ENCODE data around the gene TWF2.
A peak's percentile ranks its signal among the peaks of the same experiment; 100 is the strongest.

Gene TWF2

DNA sequence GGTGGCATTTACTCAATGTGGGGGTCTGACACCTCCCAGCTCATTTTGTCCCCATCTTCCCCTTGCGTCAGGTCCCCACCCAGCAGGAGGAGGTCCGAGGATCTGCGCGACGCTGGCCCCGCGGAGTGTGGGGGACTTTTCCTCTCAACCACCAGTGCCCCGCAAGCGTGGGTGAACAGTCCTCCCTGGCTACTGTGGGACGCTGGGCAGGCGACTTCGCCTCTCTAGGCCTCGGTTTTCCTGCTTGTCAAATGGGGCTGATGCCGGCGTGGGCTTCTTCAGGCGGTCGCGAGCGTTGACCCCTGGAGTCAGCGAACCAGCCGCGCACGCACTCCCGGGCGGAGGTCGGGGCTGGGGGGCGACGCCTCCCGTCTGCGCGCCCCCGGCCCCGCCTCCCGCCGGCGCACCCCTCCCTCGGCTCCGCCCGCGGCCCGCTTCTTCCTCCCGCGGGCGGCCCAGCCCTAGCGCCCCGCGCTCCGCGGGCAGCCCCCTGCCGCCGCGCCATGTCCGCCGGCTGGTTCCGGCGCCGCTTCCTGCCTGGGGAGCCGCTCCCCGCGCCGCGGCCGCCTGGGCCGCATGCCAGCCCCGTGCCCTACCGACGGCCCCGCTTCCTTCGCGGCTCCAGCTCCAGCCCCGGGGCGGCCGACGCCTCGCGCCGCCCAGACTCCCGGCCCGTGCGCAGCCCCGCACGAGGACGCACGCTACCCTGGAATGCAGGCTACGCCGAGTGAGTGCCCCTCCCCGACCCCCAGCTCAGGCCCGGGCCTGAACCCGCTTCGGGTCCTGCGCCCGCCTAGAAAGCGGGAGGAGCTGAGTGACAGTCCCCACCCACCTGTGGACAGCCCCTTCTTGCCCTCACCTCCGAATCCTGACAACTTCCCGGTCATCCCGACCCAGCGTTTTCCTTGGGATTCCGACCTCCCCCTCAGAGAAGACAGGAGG is 6.6 kb upstream of the TWF2 start, which contains the start of gene PPM1M:
Gene PPM1M (plus strand): TSS at position 438 of the 942 bp plus-strand sequence. CDS start 66 bp downstream, at position 504.
- in situ Hi-C loops (cut with MboI; ENCODE audit: low sequenced_read_pairs, unreplicated experiment): no loop called here
- TF ChIP-seq, protein P1, sequence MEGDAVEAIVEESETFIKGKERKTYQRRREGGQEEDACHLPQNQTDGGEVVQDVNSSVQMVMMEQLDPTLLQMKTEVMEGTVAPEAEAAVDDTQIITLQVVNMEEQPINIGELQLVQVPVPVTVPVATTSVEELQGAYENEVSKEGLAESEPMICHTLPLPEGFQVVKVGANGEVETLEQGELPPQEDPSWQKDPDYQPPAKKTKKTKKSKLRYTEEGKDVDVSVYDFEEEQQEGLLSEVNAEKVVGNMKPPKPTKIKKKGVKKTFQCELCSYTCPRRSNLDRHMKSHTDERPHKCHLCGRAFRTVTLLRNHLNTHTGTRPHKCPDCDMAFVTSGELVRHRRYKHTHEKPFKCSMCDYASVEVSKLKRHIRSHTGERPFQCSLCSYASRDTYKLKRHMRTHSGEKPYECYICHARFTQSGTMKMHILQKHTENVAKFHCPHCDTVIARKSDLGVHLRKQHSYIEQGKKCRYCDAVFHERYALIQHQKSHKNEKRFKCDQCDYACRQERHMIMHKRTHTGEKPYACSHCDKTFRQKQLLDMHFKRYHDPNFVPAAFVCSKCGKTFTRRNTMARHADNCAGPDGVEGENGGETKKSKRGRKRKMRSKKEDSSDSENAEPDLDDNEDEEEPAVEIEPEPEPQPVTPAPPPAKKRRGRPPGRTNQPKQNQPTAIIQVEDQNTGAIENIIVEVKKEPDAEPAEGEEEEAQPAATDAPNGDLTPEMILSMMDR (IDR thresholded peaks at IDR 0.05; ENCODE audit: borderline replicate concordance, control extremely low read depth, extremely low read depth, insufficient read depth, missing control alignments): no peak
- DNase-seq (ENCODE audit: low spot score): peak; percentile 80

DNA sequence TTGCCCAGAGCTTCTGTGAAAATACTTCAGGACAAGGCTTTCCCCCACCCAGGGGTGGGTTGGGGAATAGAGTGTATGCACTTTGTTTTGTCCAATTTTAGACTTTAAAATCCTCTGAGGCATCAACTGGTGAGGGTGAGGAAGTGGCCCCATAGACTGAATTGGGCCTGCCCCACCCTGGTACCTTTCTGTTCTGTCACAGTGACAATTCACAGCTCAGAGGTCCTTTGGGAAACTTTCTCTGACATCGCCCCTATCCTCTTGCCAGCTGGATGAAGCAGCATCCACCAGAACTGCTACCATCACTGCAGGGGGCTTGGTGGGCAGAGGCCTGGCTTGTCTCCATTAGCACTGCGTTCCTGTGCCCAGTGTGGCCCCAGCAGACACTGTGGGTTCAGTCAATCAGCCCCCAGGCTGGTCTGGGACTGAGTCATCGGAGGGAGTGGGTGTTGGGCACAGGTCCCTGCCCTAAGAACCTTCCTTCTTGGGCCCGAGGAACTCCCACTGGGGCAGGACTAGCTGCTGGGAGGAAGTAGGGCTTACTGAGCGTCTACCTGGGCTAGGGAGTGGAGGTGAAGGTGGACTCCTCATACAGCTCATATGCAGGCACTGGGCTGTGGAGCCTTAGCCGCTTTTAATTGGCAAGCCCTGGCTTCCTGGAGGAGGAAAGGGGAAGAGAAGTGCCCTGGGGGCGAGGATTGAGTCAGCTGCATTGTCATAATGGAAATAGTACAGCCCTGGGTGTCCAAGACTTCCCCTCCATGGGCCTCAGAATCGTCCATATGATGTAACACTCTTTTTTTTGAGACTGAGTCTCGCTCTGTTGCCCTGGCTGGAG is 5.1 kb upstream of the TWF2 start:
- in situ Hi-C loops (cut with MboI; ENCODE audit: low sequenced_read_pairs, unreplicated experiment): no loop called here
- peak; percentile 81 for DNase-seq (ENCODE audit: low spot score)
- TF ChIP-seq, protein P1 (IDR thresholded peaks at IDR 0.05; ENCODE audit: borderline replicate concordance, control extremely low read depth, extremely low read depth, insufficient read depth, missing control alignments): no peak

DNA sequence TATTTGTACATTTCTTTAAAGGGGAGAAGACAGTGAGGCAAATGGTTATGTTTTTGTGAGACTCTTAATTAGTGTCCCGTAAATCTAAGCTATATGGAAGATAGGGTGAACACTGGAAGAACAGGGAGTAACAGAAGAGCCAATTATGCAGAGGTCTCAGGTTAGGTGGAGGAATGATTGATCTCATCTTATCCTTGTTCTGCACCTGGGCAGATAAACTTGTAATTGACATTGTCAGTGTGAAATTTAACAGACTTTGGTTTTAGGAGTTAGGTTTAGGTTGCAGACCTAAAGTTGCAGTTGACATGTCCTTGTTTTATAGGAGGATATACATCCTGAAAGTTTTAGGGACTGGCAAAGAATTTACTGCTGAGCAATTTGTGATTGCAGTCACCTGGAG is 3.1 kb upstream of the TWF2 start:
- in situ Hi-C loops (cut with MboI; ENCODE audit: low sequenced_read_pairs, unreplicated experiment): no loop called here
- TF ChIP-seq, protein P1 (IDR thresholded peaks at IDR 0.05; ENCODE audit: borderline replicate concordance, control extremely low read depth, extremely low read depth, insufficient read depth, missing control alignments): no peak
- DNase-seq (ENCODE audit: low spot score): no peak

DNA sequence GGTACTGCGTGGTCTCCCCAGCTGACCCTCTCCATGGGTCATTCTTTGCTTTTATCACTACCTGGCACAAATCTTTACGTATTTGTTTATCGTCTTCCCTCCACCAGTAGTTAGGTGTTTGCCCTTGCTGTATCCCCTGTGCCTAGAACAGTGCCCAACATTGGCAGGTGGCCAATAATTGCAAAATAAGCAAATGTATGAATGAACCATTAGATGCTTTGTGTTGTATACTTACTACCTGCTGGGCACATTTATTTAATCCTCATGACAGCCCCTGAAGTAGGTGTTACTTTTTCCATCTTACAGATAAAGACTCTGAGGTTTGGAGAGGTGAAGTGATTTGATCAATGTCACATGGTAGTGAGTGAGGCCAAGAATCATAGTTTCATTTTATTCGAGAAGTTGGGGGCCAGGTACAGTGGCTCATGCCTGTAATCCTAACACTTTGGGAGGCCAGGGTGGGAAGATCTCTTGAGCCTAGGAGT is 2.0 kb upstream of the TWF2 start:
- TF ChIP-seq, protein P1 (IDR thresholded peaks at IDR 0.05; ENCODE audit: borderline replicate concordance, control extremely low read depth, extremely low read depth, insufficient read depth, missing control alignments): no peak
- no peak for DNase-seq (ENCODE audit: low spot score)
- in situ Hi-C loops (cut with MboI; ENCODE audit: low sequenced_read_pairs, unreplicated experiment): no loop called here

DNA sequence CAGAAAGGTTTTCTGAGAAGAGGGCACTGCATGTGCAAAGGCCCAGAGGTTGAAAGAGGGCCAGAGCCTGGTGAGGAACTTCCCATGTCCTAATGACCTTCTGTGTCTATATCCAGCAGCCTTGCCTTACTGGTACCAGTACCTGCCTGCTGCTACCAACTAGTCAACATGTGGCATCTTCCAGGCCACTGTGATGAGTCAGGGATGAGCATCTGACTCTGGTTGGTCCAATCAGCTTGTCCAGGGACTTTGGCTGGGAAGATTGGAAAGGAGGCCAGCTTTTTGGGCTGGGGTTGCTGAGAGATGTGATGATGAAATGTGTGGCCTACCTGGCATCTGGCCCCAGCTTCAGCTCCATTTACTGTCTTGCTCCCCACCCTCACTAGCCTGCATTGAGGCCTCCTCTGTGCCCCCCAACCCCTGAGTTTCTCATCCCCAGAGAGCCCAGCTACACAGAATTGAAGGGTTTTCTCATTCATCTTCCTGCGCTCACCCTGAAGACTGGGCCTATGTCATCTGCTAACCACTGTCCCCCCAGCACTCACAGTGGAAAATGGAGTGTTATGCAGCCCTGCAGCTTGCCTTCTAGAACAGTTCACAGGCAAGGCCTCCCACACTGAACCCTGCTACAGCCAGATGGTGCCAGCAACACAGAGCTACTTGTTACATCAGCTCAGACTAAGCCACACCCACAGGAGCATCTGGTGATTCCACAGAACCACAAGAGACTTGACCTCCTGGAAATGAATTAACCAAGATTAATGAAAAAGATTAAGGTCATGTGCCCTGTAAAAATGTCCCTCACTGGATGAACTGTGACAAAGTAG is 1.3 kb upstream of the TWF2 start:
- TF ChIP-seq, protein P1 (IDR thresholded peaks at IDR 0.05; ENCODE audit: borderline replicate concordance, control extremely low read depth, extremely low read depth, insufficient read depth, missing control alignments): peak; percentile 10
- DNase-seq (ENCODE audit: low spot score): peak; percentile 42

More for the DNA sequence above, 1.3 kb upstream of the TWF2 start:
- in situ Hi-C loops (cut with MboI; ENCODE audit: low sequenced_read_pairs, unreplicated experiment): no loop called here
